Activated naive CD4-positive, alpha-beta T cell treated with anti-CD3 and anti-CD28 coated beads, Interleukin-2, amount 10 ng/mL, durations not matched to agents 7 days and 5 days (primary cell): Measurements from ENCODE around the gene TRIM71.
"Not testable (repeated sequence)": the region's sequence is repeated elsewhere in the genome, so short reads cannot be mapped to it uniquely, and the experiment has no call there.

ENCODE experiments used
- CTCF ChIA-PET: fragments of 350-600 bp; sonication (Branson Sonifier 250); formaldehyde crosslinking; loops from one replicate; lab custom pipeline; 2021; ENCODE audit warnings: antibody characterized with exemption; lab: Charles Lee
- DNase-seq: peaks from one replicate; pipeline ENCODE4 v3.0.0-alpha.2; 2020
- H3K27ac Mint-ChIP-seq: one replicate; pipeline ENCODE4 v1.8.0; 2021; ENCODE audit warnings: mild to moderate bottlenecking, moderate library complexity, mixed read lengths
- H3K27me3 Mint-ChIP-seq: one replicate; pipeline ENCODE4 v1.8.0; 2021; ENCODE audit warnings: mild to moderate bottlenecking, mixed read lengths
- H3K36me3 Mint-ChIP-seq: one replicate; pipeline ENCODE4 v1.8.0; 2021; ENCODE audit warnings: mixed read lengths
- H3K4me1 Mint-ChIP-seq: one replicate; pipeline ENCODE4 v1.8.0; 2021; ENCODE audit warnings: mixed read lengths
- H3K4me3 Mint-ChIP-seq: one replicate; pipeline ENCODE4 v1.8.0; 2021; ENCODE audit warnings: mild to moderate bottlenecking, moderate library complexity, mixed read lengths
- H3K9me3 Mint-ChIP-seq: one replicate; pipeline ENCODE4 v1.8.0; 2021; ENCODE audit warnings: mixed read lengths

TRIM71 gene

GRCh38 chr3:32817558-32818228, at the start of gene TRIM71:
Gene TRIM71 (plus strand): TSS chr3:32817997. CDS start chr3:32818081, 84 bp downstream.
- Mint-ChIP-seq H3K27ac (peak within 1 kb of the TSS; percentile 52), H3K27me3 (peaks cover 88% of the 10 kb centered on the region), H3K9me3 (no peaks in the 10 kb centered on the region), H3K36me3 (no peaks in the 10 kb centered on the region), H3K4me1 (peaks cover 32% of the 10 kb centered on the region), H3K4me3 (peak within 1 kb of the TSS; percentile 71)
- DNase-seq = no peak
- CTCF ChIA-PET = no interaction called here

- Mint-ChIP-seq H3K27me3 (peaks cover 22% of the 10 kb centered on the region), H3K4me3 (no peak overlapping the region), H3K9me3 (no peaks in the 10 kb centered on the region), H3K4me1 (peaks cover 4% of the 10 kb centered on the region), H3K27ac (no peak overlapping the region), H3K36me3 (peaks cover 11% of the 10 kb centered on the region)
- CTCF ChIA-PET = interaction anchor here (0.8 kb wide), 1 partner anchor 9 kb away, joined by 4 read pairs; no protein-coding TSS in a partner anchor
- DNase-seq = no peak
Measured at GRCh38 chr3:32778389-32778788, 39.4 kb upstream of the TRIM71 start.

- H3K4me3 Mint-ChIP-seq = peak overlapping the region; percentile 25
- DNase-seq = no peak
- peaks cover 22% of the 10 kb centered on the region for H3K27me3 Mint-ChIP-seq
- CTCF ChIA-PET = interaction anchor here (0.7 kb wide), 1 partner anchor 19 kb away, joined by 3 read pairs; no protein-coding TSS in a partner anchor
- H3K4me1 Mint-ChIP-seq = peaks cover 4% of the 10 kb centered on the region
- H3K9me3 Mint-ChIP-seq = no peaks in the 10 kb centered on the region
- peaks cover 2% of the 10 kb centered on the region for H3K36me3 Mint-ChIP-seq
- no peak overlapping the region for H3K27ac Mint-ChIP-seq
Measured at GRCh38 chr3:32780071-32780734, 37.6 kb upstream of the TRIM71 start.

- H3K27me3 Mint-ChIP-seq = peaks cover 22% of the 10 kb centered on the region
- no peaks in the 10 kb centered on the region for H3K9me3 Mint-ChIP-seq
- no peak overlapping the region for H3K27ac Mint-ChIP-seq
- H3K4me3 Mint-ChIP-seq = peak overlapping the region; percentile 84
- peaks cover 4% of the 10 kb centered on the region for H3K4me1 Mint-ChIP-seq
- peak; percentile 30 for DNase-seq
- peaks cover 2% of the 10 kb centered on the region for H3K36me3 Mint-ChIP-seq
- CTCF ChIA-PET = no interaction called here
Measured at GRCh38 chr3:32780735-32781210, 37.0 kb upstream of the TRIM71 start.

- Mint-ChIP-seq H3K9me3 (no peaks in the 10 kb centered on the region), H3K36me3 (peaks cover 2% of the 10 kb centered on the region), H3K4me3 (peak overlapping the region; percentile 84), H3K27ac (peak overlapping the region; percentile 34), H3K27me3 (peaks cover 22% of the 10 kb centered on the region), H3K4me1 (peaks cover 4% of the 10 kb centered on the region)
- CTCF ChIA-PET = interaction anchor here (1.1 to 1.5 kb wide), 5 partner anchors 8 to 129 kb away, joined by 3 to 4 read pairs (median 3); no protein-coding TSS in a partner anchor
- DNase-seq = peak; percentile 75
Measured at GRCh38 chr3:32781211-32781968, 36.4 kb upstream of the TRIM71 start.

GRCh38 chr3:32781969-32782270, 35.9 kb upstream of the TRIM71 start:
- not testable (repeated sequence) for DNase-seq, H3K4me1 Mint-ChIP-seq, H3K27ac Mint-ChIP-seq, H3K9me3 Mint-ChIP-seq, H3K36me3 Mint-ChIP-seq
- Mint-ChIP-seq H3K4me3 (peak overlapping the region; percentile 40), H3K27me3 (peaks cover 22% of the 10 kb centered on the region)
- CTCF ChIA-PET = interaction anchor here (1.1 to 1.5 kb wide), 5 partner anchors 8 to 128 kb away, joined by 3 to 4 read pairs (median 3); no protein-coding TSS in a partner anchor

- Mint-ChIP-seq H3K27me3 (peaks cover 22% of the 10 kb centered on the region), H3K4me3 (peak overlapping the region; percentile 40)
Measured at GRCh38 chr3:32782407-32782806, 35.4 kb upstream of the TRIM71 start.

GRCh38 chr3:32791833-32792232, 26.0 kb upstream of the TRIM71 start:
- CTCF ChIA-PET = interaction anchor here (1.6 kb wide), 1 partner anchor 10 kb away, joined by 3 read pairs; no protein-coding TSS in a partner anchor
- Mint-ChIP-seq H3K36me3 (no peaks in the 10 kb centered on the region), H3K4me3 (no peak overlapping the region), H3K27me3 (peaks cover 17% of the 10 kb centered on the region), H3K4me1 (no peaks in the 10 kb centered on the region), H3K9me3 (no peaks in the 10 kb centered on the region), H3K27ac (no peak overlapping the region)
- no peak for DNase-seq

More at GRCh38 chr3:32782407-32782806, 35.4 kb upstream of the TRIM71 start:
- H3K36me3 Mint-ChIP-seq = peaks cover 2% of the 10 kb centered on the region
- H3K9me3 Mint-ChIP-seq = no peaks in the 10 kb centered on the region
- no peak overlapping the region for H3K27ac Mint-ChIP-seq
- DNase-seq = no peak
- H3K4me1 Mint-ChIP-seq = peaks cover 4% of the 10 kb centered on the region
- CTCF ChIA-PET = interaction anchor here (0.6 to 1.5 kb wide), 7 partner anchors 9 to 158 kb away, joined by 3 to 4 read pairs (median 3); no protein-coding TSS in a partner anchor

GRCh38 chr3:32794487-32795308, 23.1 kb upstream of the TRIM71 start:
- H3K9me3 Mint-ChIP-seq = no peaks in the 10 kb centered on the region
- H3K4me1 Mint-ChIP-seq = no peaks in the 10 kb centered on the region
- DNase-seq = no peak
- H3K27me3 Mint-ChIP-seq = peaks cover 9% of the 10 kb centered on the region
- no peak overlapping the region for H3K27ac Mint-ChIP-seq
- H3K36me3 Mint-ChIP-seq = no peaks in the 10 kb centered on the region
- no peak overlapping the region for H3K4me3 Mint-ChIP-seq
- CTCF ChIA-PET = no interaction called here

GRCh38 chr3:32796384-32796950, 21.3 kb upstream of the TRIM71 start:
- H3K36me3 Mint-ChIP-seq, H3K4me3 Mint-ChIP-seq, DNase-seq, H3K27me3 Mint-ChIP-seq, H3K27ac Mint-ChIP-seq, CTCF ChIA-PET, H3K9me3 Mint-ChIP-seq, H3K4me1 Mint-ChIP-seq: not testable (repeated sequence)

- no peak for DNase-seq
- CTCF ChIA-PET = no interaction called here
- no peak overlapping the region for H3K27ac Mint-ChIP-seq
- H3K9me3 Mint-ChIP-seq = no peaks in the 10 kb centered on the region
- H3K36me3 Mint-ChIP-seq = no peaks in the 10 kb centered on the region
- H3K27me3 Mint-ChIP-seq = peaks cover 17% of the 10 kb centered on the region
- H3K4me1 Mint-ChIP-seq = no peaks in the 10 kb centered on the region
- no peak overlapping the region for H3K4me3 Mint-ChIP-seq
Measured at GRCh38 chr3:32797776-32798175, 20.0 kb upstream of the TRIM71 start.

- H3K4me1 Mint-ChIP-seq, H3K27ac Mint-ChIP-seq, CTCF ChIA-PET, H3K4me3 Mint-ChIP-seq, H3K9me3 Mint-ChIP-seq, DNase-seq, H3K36me3 Mint-ChIP-seq: not testable (repeated sequence)
- peaks cover 17% of the 10 kb centered on the region for H3K27me3 Mint-ChIP-seq
Measured at GRCh38 chr3:32801440-32801839, 16.4 kb upstream of the TRIM71 start.

GRCh38 chr3:32813180-32813579, 4.6 kb upstream of the TRIM71 start:
- no peak overlapping the region for H3K4me3 Mint-ChIP-seq
- DNase-seq = no peak
- CTCF ChIA-PET = interaction anchor here (2.8 kb wide), 1 partner anchor 90 kb away, joined by 11 read pairs; no protein-coding TSS in a partner anchor
- H3K4me1 Mint-ChIP-seq = peaks cover 25% of the 10 kb centered on the region
- no peaks in the 10 kb centered on the region for H3K36me3 Mint-ChIP-seq
- no peaks in the 10 kb centered on the region for H3K9me3 Mint-ChIP-seq
- no peak overlapping the region for H3K27ac Mint-ChIP-seq
- peaks cover 58% of the 10 kb centered on the region for H3K27me3 Mint-ChIP-seq
